ENCODE results near the gene MYO5A. TPM values are rescaled to one million over a fixed set of nuclear protein-coding genes. Genes with fewer than 3 reads are reported as not detected.

Gene MYO5A
- polyA plus RNA-seq, 1 donor (not counting 4 experiments of a cell fraction or from before 2014, with no cell fraction given): 53.8 TPM

GRCh38 chr15:52559022-52559421 is 30.3 kb upstream of the MYO5A start:
- Histone ChIP-seq H3K27me3 (ENCODE audit: control insufficient read depth, extremely low read depth, insufficient read depth, low read length) (no peaks in the 10 kb centered on the region), H4K20me1 (ENCODE audit: control insufficient read depth, extremely low read depth, insufficient read depth, low read length) (peaks cover 1% of the 10 kb centered on the region), H3K4me2 (ENCODE audit: control insufficient read depth, extremely low read depth, insufficient read depth, low read depth, low read length) (peak overlapping the region; percentile 79), H3K9ac (ENCODE audit: control insufficient read depth, extremely low read depth, insufficient read depth, low read length) (no peak overlapping the region), H3K79me2 (ENCODE audit: control insufficient read depth, insufficient read depth, low read length) (peaks cover 92% of the 10 kb centered on the region), H3K9me3 (ENCODE audit: control insufficient read depth, low read depth, low read length) (no peaks in the 10 kb centered on the region), H3K9me1 (ENCODE audit: control insufficient read depth, extremely low read depth, insufficient read depth, low read length) (no peaks in the 10 kb centered on the region), H3K4me3 (ENCODE audit: control insufficient read depth in 2 of 3, extremely low read depth in 1 of 3, insufficient read depth in 2 of 3, low read depth in 1 of 3, low read length in 3 of 3) (no peak overlapping the region), H3K4me1 (ENCODE audit: control insufficient read depth, extremely low read depth, insufficient read depth, low read length) (peaks cover 33% of the 10 kb centered on the region), H3K27ac (ENCODE audit: control insufficient read depth, insufficient read depth, low read length) (peak overlapping the region; percentile 84), H2AFZ (ENCODE audit: control insufficient read depth, low read length) (no peak overlapping the region), H3K36me3 (ENCODE audit: control insufficient read depth in 2 of 2, extremely low read depth in 1 of 2, insufficient read depth in 2 of 2, low read length in 2 of 2) (peaks cover 2 to 7% of the 10 kb centered on the region in 2 experiments)
- dilution Hi-C loops (cut with MboI; ENCODE audit: extremely low pct_ligation_motif_present, low sequenced_read_pairs): no loop called here
- no peak for FAIRE-seq
- no peak for TF ChIP-seq EZH2 (IDR thresholded peaks at IDR 0.05; ENCODE audit: low read length)
- no peak for DNase-seq (ENCODE audit: low read depth, low spot score)

- Histone ChIP-seq H3K9me3 (ENCODE audit: control insufficient read depth, low read depth, low read length) (no peaks in the 10 kb centered on the region), H3K36me3 (ENCODE audit: control insufficient read depth in 2 of 2, extremely low read depth in 1 of 2, insufficient read depth in 2 of 2, low read length in 2 of 2) (peaks cover 2 to 7% of the 10 kb centered on the region in 2 experiments), H3K79me2 (ENCODE audit: control insufficient read depth, insufficient read depth, low read length) (peaks cover 91% of the 10 kb centered on the region), H3K9ac (ENCODE audit: control insufficient read depth, extremely low read depth, insufficient read depth, low read length) (peak overlapping the region; percentile 67), H3K9me1 (ENCODE audit: control insufficient read depth, extremely low read depth, insufficient read depth, low read length) (no peaks in the 10 kb centered on the region), H3K4me3 (ENCODE audit: control insufficient read depth in 2 of 3, extremely low read depth in 1 of 3, insufficient read depth in 2 of 3, low read depth in 1 of 3, low read length in 3 of 3) (peak overlapping the region in 2 of 3 experiments; percentile 50 to 55), H3K4me2 (ENCODE audit: control insufficient read depth, extremely low read depth, insufficient read depth, low read depth, low read length) (peak overlapping the region; percentile 79), H2AFZ (ENCODE audit: control insufficient read depth, low read length) (no peak overlapping the region), H4K20me1 (ENCODE audit: control insufficient read depth, extremely low read depth, insufficient read depth, low read length) (no peaks in the 10 kb centered on the region), H3K27ac (ENCODE audit: control insufficient read depth, insufficient read depth, low read length) (peak overlapping the region; percentile 84), H3K4me1 (ENCODE audit: control insufficient read depth, extremely low read depth, insufficient read depth, low read length) (peaks cover 33% of the 10 kb centered on the region), H3K27me3 (ENCODE audit: control insufficient read depth, extremely low read depth, insufficient read depth, low read length) (no peaks in the 10 kb centered on the region)
- TF ChIP-seq EZH2 (IDR thresholded peaks at IDR 0.05; ENCODE audit: low read length) (no peak), CTCF (optimal IDR thresholded peaks at IDR 0.05 in 1 of 3, IDR thresholded peaks at IDR 0.05 in 1 of 3, conservative IDR thresholded peaks at IDR 0.05 in 1 of 3; ENCODE audit: extremely low read depth in 1 of 3, insufficient read depth in 2 of 3, low read length in 3 of 3) (no peak)
- DNase-seq (ENCODE audit: low read depth, low spot score): peak; percentile 75
- dilution Hi-C loops (cut with MboI; ENCODE audit: extremely low pct_ligation_motif_present, low sequenced_read_pairs): no loop called here
- peak; percentile 96 for FAIRE-seq
Measured at GRCh38 chr15:52558196-52558595, 29.5 kb upstream of the MYO5A start.

GRCh38 chr15:52557274-52557641 is 28.6 kb upstream of the MYO5A start:
- no peak overlapping the region for H3K4me2 ChIP-seq (ENCODE audit: control insufficient read depth, extremely low read depth, insufficient read depth, low read depth, low read length)
- dilution Hi-C loops (cut with MboI; ENCODE audit: extremely low pct_ligation_motif_present, low sequenced_read_pairs): no loop called here
- FAIRE-seq (no peak), DNase-seq (ENCODE audit: low read depth, low spot score) (no peak)
- H3K9me1 ChIP-seq (ENCODE audit: control insufficient read depth, extremely low read depth, insufficient read depth, low read length): no peaks in the 10 kb centered on the region
- peaks cover 2 to 7% of the 10 kb centered on the region in 2 experiments for H3K36me3 ChIP-seq (ENCODE audit: control insufficient read depth in 2 of 2, extremely low read depth in 1 of 2, insufficient read depth in 2 of 2, low read length in 2 of 2)
- no peak overlapping the region for H3K9ac ChIP-seq (ENCODE audit: control insufficient read depth, extremely low read depth, insufficient read depth, low read length)
- no peaks in the 10 kb centered on the region for H3K27me3 ChIP-seq (ENCODE audit: control insufficient read depth, extremely low read depth, insufficient read depth, low read length)
- H3K4me1 ChIP-seq (ENCODE audit: control insufficient read depth, extremely low read depth, insufficient read depth, low read length): peaks cover 33% of the 10 kb centered on the region
- no peak overlapping the region for H2AFZ ChIP-seq (ENCODE audit: control insufficient read depth, low read length)
- no peak overlapping the region for H3K4me3 ChIP-seq (ENCODE audit: control insufficient read depth in 2 of 3, extremely low read depth in 1 of 3, insufficient read depth in 2 of 3, low read depth in 1 of 3, low read length in 3 of 3)
- peaks cover 82% of the 10 kb centered on the region for H3K79me2 ChIP-seq (ENCODE audit: control insufficient read depth, insufficient read depth, low read length)
- H3K27ac ChIP-seq (ENCODE audit: control insufficient read depth, insufficient read depth, low read length): no peak overlapping the region
- TF ChIP-seq CTCF (optimal IDR thresholded peaks at IDR 0.05 in 1 of 3, IDR thresholded peaks at IDR 0.05 in 1 of 3, conservative IDR thresholded peaks at IDR 0.05 in 1 of 3; ENCODE audit: extremely low read depth in 1 of 3, insufficient read depth in 2 of 3, low read length in 3 of 3) (no peak), EZH2 (IDR thresholded peaks at IDR 0.05; ENCODE audit: low read length) (no peak)
- H3K9me3 ChIP-seq (ENCODE audit: control insufficient read depth, low read depth, low read length): no peaks in the 10 kb centered on the region
- H4K20me1 ChIP-seq (ENCODE audit: control insufficient read depth, extremely low read depth, insufficient read depth, low read length): no peaks in the 10 kb centered on the region
